ENCODE measurements around the gene AFG3L2. TPM values are rescaled to one million over a fixed set of nuclear protein-coding genes. Genes with fewer than 3 reads are reported as not detected.
A peak's percentile ranks its signal among the peaks of the same experiment; 100 is the strongest.

The AFG3L2 gene
- total RNA-seq, 1 experiment from 2014 or later: 73.5 TPM

DNA sequence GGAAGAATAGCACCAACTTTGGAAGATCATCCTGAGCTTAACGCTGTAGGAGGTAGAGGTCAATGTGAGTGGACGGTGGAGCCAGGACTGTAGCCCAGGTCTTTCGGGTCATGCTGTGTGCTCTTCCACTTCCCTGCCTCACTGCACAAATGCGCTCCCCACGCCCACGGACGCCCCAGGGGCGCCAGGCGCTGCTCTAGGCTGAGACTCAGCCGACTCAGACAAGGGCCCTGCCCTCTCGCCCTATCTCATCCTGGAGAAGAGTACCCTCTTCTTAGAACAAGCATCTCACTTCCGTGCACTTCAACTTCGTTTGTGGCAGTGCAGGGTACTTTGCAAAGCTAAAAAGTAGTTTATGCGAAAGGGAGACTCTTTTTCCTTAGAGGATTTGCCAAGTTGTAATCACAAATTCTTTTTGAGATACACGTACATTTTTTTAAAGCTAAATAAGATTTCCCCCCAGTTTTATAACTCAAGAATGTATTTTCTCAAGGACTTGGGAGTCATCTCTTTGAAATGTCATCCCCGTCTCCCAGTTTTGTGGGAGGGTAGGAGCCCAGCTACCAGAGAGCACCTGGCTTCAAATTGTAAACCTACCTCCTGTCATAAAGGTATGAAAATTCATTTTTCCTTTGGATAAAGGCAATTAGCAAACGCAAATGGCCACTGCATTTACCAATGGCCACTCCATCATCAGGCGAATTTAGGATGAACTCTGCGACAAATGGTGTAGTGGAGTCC is 29.5 kb upstream of the AFG3L2 start:
- Histone ChIP-seq H3K14ac (ENCODE audit: insufficient read depth, low read length) (no peak overlapping the region), H3K23ac (ENCODE audit: insufficient read length, low read depth, low read length) (no peak overlapping the region), H3K9me3 (ENCODE audit: control insufficient read depth, low read depth, low read length) (no peaks in the 10 kb centered on the region), H4K91ac (ENCODE audit: insufficient read length, low read depth, low read length) (no peak overlapping the region), H4K5ac (ENCODE audit: insufficient read length, low read depth, low read length) (no peak overlapping the region), H3T11ph (ENCODE audit: low read length) (no peak overlapping the region), H2BK120ac (ENCODE audit: low read depth, low read length, poor library complexity, severe bottlenecking) (no peak overlapping the region), H4K8ac (replicated peaks; ENCODE audit: insufficient read length, low read depth, low read length) (no peak overlapping the region), H2AK5ac (ENCODE audit: insufficient read length, low read length) (no peak overlapping the region), H3K18ac (ENCODE audit: insufficient read length, low read depth, low read length) (no peak overlapping the region), H3K27me3 (ENCODE audit: insufficient read depth, low read length) (peaks cover 3% of the 10 kb centered on the region; the same call in 1 of the 2 replicates), H3K4me1 (ENCODE audit: insufficient read depth, low read length) (no peaks in the 10 kb centered on the region; the same call in 1 of the 2 replicates), H3K56ac (ENCODE audit: insufficient read length, low read depth, low read length) (no peak overlapping the region), H3K79me1 (ENCODE audit: insufficient read depth, low read depth, low read length, poor library complexity, severe bottlenecking) (no peaks in the 10 kb centered on the region), H3K4ac (ENCODE audit: low read depth, low read length) (no peak overlapping the region), H4K20me1 (ENCODE audit: control insufficient read depth, insufficient read depth, insufficient read length) (no peaks in the 10 kb centered on the region), H3K79me2 (ENCODE audit: insufficient read depth, low read length) (no peaks in the 10 kb centered on the region), H2BK5ac (ENCODE audit: insufficient read length, low read length) (no peak overlapping the region), H3K23me2 (ENCODE audit: insufficient read length, low read depth, low read length, poor library complexity, severe bottlenecking) (peaks cover 8% of the 10 kb centered on the region), H2AFZ (ENCODE audit: low read length) (no peak overlapping the region), H3K27ac (ENCODE audit: insufficient read length, low read depth, low read length) (no peak overlapping the region), H2BK15ac (ENCODE audit: low read depth, low read length) (no peak overlapping the region), H3K4me2 (ENCODE audit: insufficient read depth, insufficient read length, low read length) (no peak overlapping the region), H2BK20ac (ENCODE audit: low read depth, low read length, poor library complexity, severe bottlenecking) (no peak overlapping the region), H2BK12ac (ENCODE audit: insufficient read length, low read depth, low read length) (no peak overlapping the region), H3K9ac (ENCODE audit: extremely low read depth, insufficient read length, low read length) (no peak overlapping the region)
- DNase-seq: no peak
- H3K9me3 Mint-ChIP-seq: peaks cover 3% of the 10 kb centered on the region in 2 experiments; a peak in 3 of 5 replicates
- peaks cover 26 to 30% of the 10 kb centered on the region in 2 experiments for H3K4me1 Mint-ChIP-seq
- WGBS (ENCODE audit: extremely low coverage, insufficient read length, low lambda C conversion rate): no CpG with 5 or more reads among the region's 19 CpGs
- H3K27me3 Mint-ChIP-seq (ENCODE audit: low read depth): peaks cover 55% of the 10 kb centered on the region
- H3K36me3 Mint-ChIP-seq (ENCODE audit: insufficient read depth in 1 of 3, low read depth in 3 of 3): peaks cover 0 to 3% (median 2%) of the 10 kb centered on the region in 3 experiments; a peak in 3 of 7 replicates
- TF ChIP-seq CTCF (conservative IDR thresholded peaks at IDR 0.05): no peak
- no peak overlapping the region for H3K27ac Mint-ChIP-seq
- H3K4me3 Mint-ChIP-seq: peak overlapping the region in 1 of 2 experiments; percentile 48; a peak in 2 of 5 replicates
